ENCODE measurements around the gene PPP6R2. TPM values are rescaled to one million over a fixed set of nuclear protein-coding genes. Genes with fewer than 3 reads are reported as not detected.

PPP6R2 gene
- total and polyA plus RNA-seq, 2 donors (not counting 3 experiments of a cell fraction or from before 2014, with no cell fraction given), result 38.6 to 54.6 TPM

- H3K9ac ChIP-seq (replicated peaks; ENCODE audit: extremely low read depth, insufficient read depth, low read length), result peak overlapping the region; percentile 65
- DNase-seq (ENCODE audit: low read depth, low spot score) (no peak), FAIRE-seq (no peak)
- no peaks in the 10 kb centered on the region for H3K36me3 ChIP-seq (ENCODE audit: control insufficient read depth in 2 of 2, extremely low read depth in 1 of 2, insufficient read depth in 2 of 2, low read length in 2 of 2)
- H3K9me3 ChIP-seq (replicated peaks; ENCODE audit: control insufficient read depth, insufficient read depth, low read length), result no peaks in the 10 kb centered on the region
- intact Hi-C loops (cut with micrococcal nuclease), result loop anchor here (2.0 to 5.0 kb wide), 4 partner anchors 17 to 195 kb away; partner anchors contain the start of genes DENND6B and PLXNB2
- dilution Hi-C loops (cut with MboI; ENCODE audit: extremely low pct_ligation_motif_present, low sequenced_read_pairs), result no loop called here
- H3K4me3 ChIP-seq (replicated peaks in 1 of 3; ENCODE audit: insufficient read depth in 1 of 3, low read depth in 1 of 3, low read length in 3 of 3), result peak overlapping the region; percentile 45 to 73 (median 71)
- peak overlapping the region; percentile 55 for H2AFZ ChIP-seq (ENCODE audit: low read depth, low read length)
- H4K20me1 ChIP-seq (replicated peaks; ENCODE audit: control insufficient read depth, extremely low read depth, insufficient read depth, low read length), result peaks cover 3% of the 10 kb centered on the region
- no peaks in the 10 kb centered on the region for H3K9me1 ChIP-seq (replicated peaks; ENCODE audit: control insufficient read depth, extremely low read depth, insufficient read depth, low read length)
- H3K27ac ChIP-seq (ENCODE audit: insufficient read depth, low read depth, low read length), result no peak overlapping the region
- TF ChIP-seq GATA2 (IDR thresholded peaks at IDR 0.05; ENCODE audit: insufficient read depth, insufficient read length, low read depth, low read length), result no peak
- TF ChIP-seq, protein P1, sequence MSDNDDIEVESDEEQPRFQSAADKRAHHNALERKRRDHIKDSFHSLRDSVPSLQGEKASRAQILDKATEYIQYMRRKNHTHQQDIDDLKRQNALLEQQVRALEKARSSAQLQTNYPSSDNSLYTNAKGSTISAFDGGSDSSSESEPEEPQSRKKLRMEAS (IDR thresholded peaks at IDR 0.05; ENCODE audit: insufficient read depth, insufficient read length), result no peak
- TF ChIP-seq MYC (IDR thresholded peaks at IDR 0.05; ENCODE audit: low read depth, low read length), result no peak
- no peak for TF ChIP-seq FOS (IDR thresholded peaks at IDR 0.05; ENCODE audit: borderline replicate concordance, insufficient read depth, low read length)
- TF ChIP-seq CTCF (IDR thresholded peaks at IDR 0.05; ENCODE audit: extremely low read depth in 1 of 2, insufficient read depth in 1 of 2, low read depth in 1 of 2, low read length in 2 of 2), result no peak
- TF ChIP-seq JUN (IDR thresholded peaks at IDR 0.05; ENCODE audit: borderline replicate concordance, insufficient read depth, insufficient read length, low read depth), result no peak
- TF ChIP-seq EZH2 (IDR thresholded peaks at IDR 0.05; ENCODE audit: borderline replicate concordance, low read depth, low read length, severe bottlenecking), result no peak
- no peak for TF ChIP-seq POLR2A (IDR thresholded peaks at IDR 0.05; ENCODE audit: low read depth, low read length)
- TF ChIP-seq POLR2AphosphoS5 (IDR thresholded peaks at IDR 0.05; ENCODE audit: insufficient read depth, low read depth, low read length), result no peak
- H3K27me3 ChIP-seq (ENCODE audit: control insufficient read depth in 2 of 2, insufficient read depth in 2 of 2, low read length in 2 of 2), result no peaks in the 10 kb centered on the region
- H3K4me2 ChIP-seq (ENCODE audit: insufficient read depth, low read length), result no peak overlapping the region
- POLR2A ChIA-PET, result no interaction called here
- BruUV-seq (replicated peaks), result no TSS peak
- CTCF ChIA-PET, result no interaction called here
- peaks cover 25% of the 10 kb centered on the region for H3K79me2 ChIP-seq (ENCODE audit: control insufficient read depth, insufficient read depth, low read length)
- H3K4me1 ChIP-seq (ENCODE audit: control insufficient read depth, extremely low read depth, insufficient read depth, low read length), result peaks cover 5% of the 10 kb centered on the region
These were observed 411 bp downstream of the PPP6R2 start for GRCh38 chr22:50343541-50343935.
